ENCODE results near the gene ASPM.

Gene ASPM, protein sequence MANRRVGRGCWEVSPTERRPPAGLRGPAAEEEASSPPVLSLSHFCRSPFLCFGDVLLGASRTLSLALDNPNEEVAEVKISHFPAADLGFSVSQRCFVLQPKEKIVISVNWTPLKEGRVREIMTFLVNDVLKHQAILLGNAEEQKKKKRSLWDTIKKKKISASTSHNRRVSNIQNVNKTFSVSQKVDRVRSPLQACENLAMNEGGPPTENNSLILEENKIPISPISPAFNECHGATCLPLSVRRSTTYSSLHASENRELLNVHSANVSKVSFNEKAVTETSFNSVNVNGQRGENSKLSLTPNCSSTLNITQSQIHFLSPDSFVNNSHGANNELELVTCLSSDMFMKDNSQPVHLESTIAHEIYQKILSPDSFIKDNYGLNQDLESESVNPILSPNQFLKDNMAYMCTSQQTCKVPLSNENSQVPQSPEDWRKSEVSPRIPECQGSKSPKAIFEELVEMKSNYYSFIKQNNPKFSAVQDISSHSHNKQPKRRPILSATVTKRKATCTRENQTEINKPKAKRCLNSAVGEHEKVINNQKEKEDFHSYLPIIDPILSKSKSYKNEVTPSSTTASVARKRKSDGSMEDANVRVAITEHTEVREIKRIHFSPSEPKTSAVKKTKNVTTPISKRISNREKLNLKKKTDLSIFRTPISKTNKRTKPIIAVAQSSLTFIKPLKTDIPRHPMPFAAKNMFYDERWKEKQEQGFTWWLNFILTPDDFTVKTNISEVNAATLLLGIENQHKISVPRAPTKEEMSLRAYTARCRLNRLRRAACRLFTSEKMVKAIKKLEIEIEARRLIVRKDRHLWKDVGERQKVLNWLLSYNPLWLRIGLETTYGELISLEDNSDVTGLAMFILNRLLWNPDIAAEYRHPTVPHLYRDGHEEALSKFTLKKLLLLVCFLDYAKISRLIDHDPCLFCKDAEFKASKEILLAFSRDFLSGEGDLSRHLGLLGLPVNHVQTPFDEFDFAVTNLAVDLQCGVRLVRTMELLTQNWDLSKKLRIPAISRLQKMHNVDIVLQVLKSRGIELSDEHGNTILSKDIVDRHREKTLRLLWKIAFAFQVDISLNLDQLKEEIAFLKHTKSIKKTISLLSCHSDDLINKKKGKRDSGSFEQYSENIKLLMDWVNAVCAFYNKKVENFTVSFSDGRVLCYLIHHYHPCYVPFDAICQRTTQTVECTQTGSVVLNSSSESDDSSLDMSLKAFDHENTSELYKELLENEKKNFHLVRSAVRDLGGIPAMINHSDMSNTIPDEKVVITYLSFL (N-terminal part only)

DNA sequence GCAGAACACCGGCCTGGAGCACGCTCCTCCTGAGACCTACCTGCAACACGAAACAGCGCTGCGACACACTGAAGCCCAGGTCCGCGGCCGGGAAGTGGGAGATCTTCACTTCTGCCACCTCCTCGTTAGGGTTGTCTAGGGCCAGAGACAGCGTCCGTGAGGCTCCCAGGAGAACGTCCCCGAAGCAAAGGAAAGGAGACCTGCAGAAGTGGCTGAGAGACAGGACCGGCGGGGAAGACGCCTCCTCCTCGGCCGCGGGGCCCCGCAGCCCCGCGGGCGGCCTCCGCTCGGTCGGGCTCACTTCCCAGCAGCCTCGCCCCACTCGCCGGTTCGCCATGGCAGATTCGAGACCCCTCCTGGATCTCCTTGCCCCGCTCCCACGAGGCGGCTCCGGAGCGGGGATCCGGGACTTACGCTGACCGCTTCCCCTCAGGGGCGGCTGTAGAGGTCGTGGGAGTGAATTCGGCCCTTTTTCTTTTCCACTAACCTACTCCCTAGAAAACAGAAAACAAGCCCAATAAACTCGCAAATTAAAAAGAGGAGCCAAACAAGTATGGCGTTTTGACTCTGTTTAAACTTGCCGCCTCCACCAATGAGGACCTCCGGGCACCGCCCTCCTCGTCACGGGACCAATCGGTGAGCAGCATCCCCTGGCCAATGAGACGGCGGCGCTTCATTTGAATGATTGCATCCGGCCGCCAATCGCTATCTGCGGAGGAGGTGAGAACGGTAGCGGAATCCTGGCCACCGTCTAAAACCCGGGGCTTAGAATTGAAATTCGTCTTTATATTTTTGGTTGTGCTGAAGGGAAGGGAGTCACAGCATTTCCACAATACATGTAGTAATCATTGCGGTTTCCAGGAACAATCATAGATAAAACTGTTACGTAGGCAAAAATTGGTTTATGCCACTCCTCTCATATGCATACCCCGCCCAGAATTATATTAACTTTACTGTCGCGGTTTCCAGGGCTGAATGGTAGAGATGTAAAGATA lies at the start of gene ASPM:
Gene ASPM, minus strand, starts transcription at position 569 of the 995 bp plus-strand sequence. Its CDS starts 232 bp downstream, at position 337.
- TF ChIP-seq EZH2phosphoT487 (conservative IDR thresholded peaks at IDR 0.05; ENCODE audit: low read length): no peak
- TF ChIP-seq, protein P1, sequence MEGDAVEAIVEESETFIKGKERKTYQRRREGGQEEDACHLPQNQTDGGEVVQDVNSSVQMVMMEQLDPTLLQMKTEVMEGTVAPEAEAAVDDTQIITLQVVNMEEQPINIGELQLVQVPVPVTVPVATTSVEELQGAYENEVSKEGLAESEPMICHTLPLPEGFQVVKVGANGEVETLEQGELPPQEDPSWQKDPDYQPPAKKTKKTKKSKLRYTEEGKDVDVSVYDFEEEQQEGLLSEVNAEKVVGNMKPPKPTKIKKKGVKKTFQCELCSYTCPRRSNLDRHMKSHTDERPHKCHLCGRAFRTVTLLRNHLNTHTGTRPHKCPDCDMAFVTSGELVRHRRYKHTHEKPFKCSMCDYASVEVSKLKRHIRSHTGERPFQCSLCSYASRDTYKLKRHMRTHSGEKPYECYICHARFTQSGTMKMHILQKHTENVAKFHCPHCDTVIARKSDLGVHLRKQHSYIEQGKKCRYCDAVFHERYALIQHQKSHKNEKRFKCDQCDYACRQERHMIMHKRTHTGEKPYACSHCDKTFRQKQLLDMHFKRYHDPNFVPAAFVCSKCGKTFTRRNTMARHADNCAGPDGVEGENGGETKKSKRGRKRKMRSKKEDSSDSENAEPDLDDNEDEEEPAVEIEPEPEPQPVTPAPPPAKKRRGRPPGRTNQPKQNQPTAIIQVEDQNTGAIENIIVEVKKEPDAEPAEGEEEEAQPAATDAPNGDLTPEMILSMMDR (IDR thresholded peaks at IDR 0.05; ENCODE audit: insufficient read depth, low read length, poor library complexity, severe bottlenecking): no peak
- no peaks in the 10 kb centered on the region for H3K9me3 ChIP-seq (ENCODE audit: insufficient read depth, low read length)
- peak within 1 kb of the TSS; percentile 86 for H3K27ac ChIP-seq (ENCODE audit: low read depth, low read length)
- peaks cover 34% of the 10 kb centered on the region for H3K36me3 ChIP-seq (ENCODE audit: low read length)
- H3F3A ChIP-seq (ENCODE audit: insufficient read depth): peaks cover 5% of the 10 kb centered on the region; the same call in 1 of the 2 replicates
- peak within 1 kb of the TSS; percentile 99 for H3K4me2 ChIP-seq (ENCODE audit: low read depth, low read length, poor library complexity, severe bottlenecking)
- 0 out of 2 replicates have a peak, but pooled peaks cover 3% of the 10 kb centered on the region for H4K20me1 ChIP-seq (ENCODE audit: low read depth, low read length)
- H3K27me3 ChIP-seq (ENCODE audit: low read length): no peaks in the 10 kb centered on the region
- H2AFZ ChIP-seq (ENCODE audit: low read depth, low read length, severe bottlenecking): peak within 1 kb of the TSS; percentile 91
- no peaks in the 10 kb centered on the region for H3K9me2 ChIP-seq (replicated peaks; ENCODE audit: insufficient read depth, low read length)
- H3K9ac ChIP-seq (ENCODE audit: low read length): peak within 1 kb of the TSS; percentile 97
- peaks cover 50% of the 10 kb centered on the region for H3K79me2 ChIP-seq (ENCODE audit: insufficient read depth, low read length)
- peak within 1 kb of the TSS; percentile 100 for H3K4me3 ChIP-seq (ENCODE audit: insufficient read depth, low read length, poor library complexity, severe bottlenecking)

DNA sequence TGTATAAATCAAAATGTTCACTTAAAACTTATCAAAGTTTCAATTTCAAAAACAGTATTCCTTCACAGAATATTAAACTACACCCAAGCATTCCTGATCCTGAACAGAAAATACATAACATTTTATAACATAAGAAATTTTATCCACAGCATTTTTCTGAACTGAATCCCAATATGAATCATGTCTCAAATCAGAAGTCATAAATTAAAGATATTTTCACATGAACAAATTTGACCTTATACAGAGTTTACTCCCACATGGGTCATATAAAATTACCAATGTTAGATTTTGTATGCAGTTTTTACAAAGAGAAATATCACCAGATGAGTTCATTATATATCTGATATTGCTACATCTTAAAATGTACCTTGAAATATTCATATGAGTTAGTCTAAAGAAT lies 48.6 kb upstream of the ASPM start:
- Histone ChIP-seq H3K9me3 (ENCODE audit: insufficient read depth, low read length) (no peaks in the 10 kb centered on the region), H3K4me3 (ENCODE audit: insufficient read depth, low read length, poor library complexity, severe bottlenecking) (no peak overlapping the region), H3K4me2 (ENCODE audit: low read depth, low read length, poor library complexity, severe bottlenecking) (peak overlapping the region; percentile 22), H3K9me2 (replicated peaks; ENCODE audit: insufficient read depth, low read length) (no peaks in the 10 kb centered on the region), H3K9ac (ENCODE audit: low read length) (no peak overlapping the region), H3K79me2 (ENCODE audit: insufficient read depth, low read length) (peaks cover 58% of the 10 kb centered on the region), H4K20me1 (ENCODE audit: low read depth, low read length) (0 out of 2 replicates have a peak, but pooled peaks cover 5% of the 10 kb centered on the region), H3K27ac (ENCODE audit: low read depth, low read length) (no peak overlapping the region), H3K27me3 (ENCODE audit: low read length) (no peaks in the 10 kb centered on the region), H2AFZ (ENCODE audit: low read depth, low read length, severe bottlenecking) (no peak overlapping the region), H3F3A (ENCODE audit: insufficient read depth) (0 out of 2 replicates have a peak, but pooled peaks cover 1% of the 10 kb centered on the region), H3K36me3 (ENCODE audit: low read length) (peaks cover 9% of the 10 kb centered on the region; the same call in 1 of the 2 replicates)
- TF ChIP-seq, protein P1 (IDR thresholded peaks at IDR 0.05; ENCODE audit: insufficient read depth, low read length, poor library complexity, severe bottlenecking): no peak
- no peak for TF ChIP-seq EZH2phosphoT487 (conservative IDR thresholded peaks at IDR 0.05; ENCODE audit: low read length)
